HG03521 (cell line): Measurements from ENCODE around the gene MTG2.

Experiments
- ATAC-seq: cut with Tn5 transposase; IDR thresholded peaks from one replicate; pipeline ENCODE4 v1.9.1; 2021; ENCODE audit warnings: mild to moderate bottlenecking, moderate library complexity; ENCODE audit not compliant: unreplicated experiment

The MTG2 gene

DNA sequence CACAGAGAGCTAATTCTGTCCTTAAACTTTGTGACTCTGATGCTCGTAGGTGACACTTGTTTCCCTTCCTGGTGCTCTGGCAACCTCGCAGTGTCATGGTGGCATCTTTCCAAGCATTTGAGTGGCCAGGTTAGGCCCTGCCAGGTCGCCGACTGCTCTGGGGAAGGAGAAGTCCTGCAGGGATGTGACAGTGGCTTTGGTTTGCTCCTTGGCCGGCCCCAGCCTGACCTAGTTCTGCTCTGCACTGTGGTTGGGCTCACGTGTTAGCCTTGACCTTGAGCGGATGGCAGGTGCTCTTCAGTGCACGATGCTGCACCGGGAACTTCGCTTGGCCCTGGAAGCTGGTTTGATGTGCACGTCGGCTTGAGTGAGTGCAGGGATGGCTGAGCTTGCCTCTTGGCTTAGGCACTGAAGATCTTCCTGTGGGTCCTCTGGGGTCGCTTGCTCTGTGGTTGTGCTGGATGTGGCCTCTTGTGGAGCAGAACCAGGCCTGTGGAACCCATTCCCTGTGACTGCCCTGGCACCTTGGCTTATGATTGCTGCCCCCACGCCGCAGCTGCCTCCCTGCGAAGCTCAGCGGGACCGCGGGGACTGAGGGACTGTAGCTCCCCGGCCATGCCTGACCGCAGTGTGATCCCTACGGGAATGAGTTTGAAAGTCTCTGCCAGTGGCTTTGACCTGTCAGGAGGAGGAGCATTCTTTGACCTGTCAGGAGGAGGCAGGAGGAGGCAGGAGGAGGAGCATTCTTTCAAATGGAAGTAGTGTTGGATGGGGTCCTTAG, 64.2 kb downstream of the MTG2 start:
- no peak for ATAC-seq

DNA sequence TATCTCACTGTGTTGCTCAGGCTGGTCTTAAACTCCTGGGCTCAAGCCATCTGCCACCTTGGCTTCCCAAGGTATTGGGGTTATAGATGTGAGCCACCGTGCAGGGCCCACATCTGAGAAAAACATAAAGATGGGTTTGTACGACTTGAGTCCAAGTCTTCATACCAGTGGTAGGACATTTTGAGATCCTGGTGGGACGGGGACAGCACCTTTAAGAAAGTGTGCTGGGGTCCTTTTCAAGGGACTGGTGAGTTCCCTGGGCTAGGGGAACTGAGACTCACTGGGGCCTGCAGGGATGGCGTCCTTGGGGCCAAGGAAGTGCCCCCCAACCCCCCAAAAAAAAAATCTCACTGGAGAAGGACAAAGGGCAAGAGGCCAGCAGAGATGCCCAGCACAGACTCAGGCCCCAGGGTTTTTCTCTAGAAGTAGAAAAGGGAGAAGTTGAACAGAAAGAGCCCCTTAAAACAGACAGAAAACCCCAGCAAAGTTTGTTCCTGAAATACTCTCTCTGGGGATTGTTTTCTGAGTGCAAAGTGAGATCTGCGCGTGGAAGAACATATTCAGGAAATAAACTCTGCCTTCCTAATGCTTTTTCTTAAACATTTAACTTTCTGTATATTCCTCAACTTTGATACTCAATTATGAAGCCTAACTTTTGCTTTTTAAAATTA, 66.2 kb downstream of the MTG2 start:
- no peak for ATAC-seq

DNA sequence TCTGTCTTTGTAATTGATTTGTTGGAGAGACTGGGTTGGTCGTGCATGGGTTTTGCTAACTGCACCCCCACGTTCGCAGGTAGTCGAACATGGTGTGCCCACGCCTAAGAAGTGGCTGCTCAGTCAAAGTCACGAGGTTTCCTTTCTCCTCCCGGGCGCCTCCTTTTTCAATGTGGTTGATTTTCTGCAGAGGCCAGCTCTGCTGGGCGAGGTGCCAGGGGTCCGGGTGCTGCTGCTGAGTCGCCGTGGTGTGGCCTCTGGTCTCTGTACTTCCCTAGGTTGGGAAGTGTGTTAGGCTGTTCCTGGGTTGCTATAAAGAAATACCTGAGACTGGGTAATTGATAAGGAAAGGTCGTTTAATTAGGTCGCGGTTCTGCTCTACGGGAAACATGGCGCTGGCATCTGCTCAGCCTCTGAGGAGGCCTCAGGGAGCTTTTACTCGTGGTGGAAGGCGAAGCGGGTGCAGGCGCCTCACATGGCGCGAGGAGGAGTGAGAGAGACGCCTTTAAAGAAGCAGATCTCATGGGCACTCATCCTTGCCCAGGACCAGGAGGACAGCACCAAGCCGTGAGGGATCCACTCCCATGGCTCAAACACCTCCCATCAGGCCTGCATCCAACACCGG, 69.6 kb downstream of the MTG2 start:
- ATAC-seq = no peak
